SK-N-SH (cell line): ENCODE data around the gene SELENOI. TPM values are rescaled to one million over a fixed set of nuclear protein-coding genes. Genes with fewer than 3 reads are reported as not detected.

Experiments used
- CTCF ChIA-PET: fragments of 300-600, 350-600 bp; formaldehyde crosslinking; extraction: SDS; loops from one replicate; lab custom pipeline; 2021; lab: Yijun Ruan, JAX
- POLR2A ChIA-PET: fragments of 350-600 bp; sonication (Branson Sonifier 250); formaldehyde crosslinking; extraction: SDS; loops from one replicate; lab custom pipeline; 2020; ENCODE audit warnings: antibody characterized with exemption, inconsistent platforms; lab: Yijun Ruan, JAX
- DNase-seq: peaks from one replicate; pipeline ENCODE4 v3.0.0; 2012
- H2AFZ ChIP-seq: fragments of 200-600 bp; sonication (generic); 2 replicates; pipeline ENCODE4 v1.8.1; 2016; ENCODE audit warnings: antibody characterized with exemption, mild to moderate bottlenecking, low read depth
- H3F3A ChIP-seq: fragments of 200-600 bp; sonication (generic); replicated peaks from 2 replicates; pipeline ENCODE3; 2016; ENCODE audit warnings: antibody characterized with exemption, mild to moderate bottlenecking; ENCODE audit not compliant: insufficient read depth
- H3K27ac ChIP-seq, 2 experiments: fragments of 200-500 bp in 1 of 2; fragments of 200-600 bp in 1 of 2; sonication (Bioruptor generic) in 1 of 2; sonication (generic), shearing (Covaris generic) in 1 of 2; 2 replicates each; pipeline versions ENCODE4 v1.5.1 to v1.6.1; 2014 to 2016; ENCODE audit warnings: low read depth in 2 of 2, inconsistent platforms in 1 of 2, low read length in 1 of 2, mild to moderate bottlenecking in 1 of 2, mixed read lengths in 1 of 2
- H3K27me3 ChIP-seq: fragments of 200-600 bp; sonication (generic), shearing (Covaris generic); 2 replicates; pipeline ENCODE4 v1.6.1; 2016; ENCODE audit warnings: mixed run types; ENCODE audit not compliant: insufficient read depth
- H3K36me3 ChIP-seq, 2 experiments: fragments of 200-500 bp in 1 of 2; fragments of 200-600 bp in 1 of 2; sonication (Bioruptor generic) in 1 of 2; sonication (generic) in 1 of 2; replicated peaks in 1 of 2; 2 replicates each; pipeline versions ENCODE3 to v1.5.1; 2014 to 2016; ENCODE audit warnings: low read length in 1 of 2, mild to moderate bottlenecking in 1 of 2; ENCODE audit not compliant: insufficient read depth in 2 of 2, control insufficient read depth in 1 of 2
- H3K4me1 ChIP-seq, 2 experiments: fragments of 200-500 bp in 1 of 2; fragments of 200-600 bp in 1 of 2; sonication (Bioruptor generic) in 1 of 2; sonication (generic), shearing (Covaris generic) in 1 of 2; 2 replicates each; pipeline versions ENCODE4 v1.5.1 to v1.6.1; 2014 to 2016; ENCODE audit warnings: low read depth in 1 of 2, low read length in 1 of 2, mixed run types in 1 of 2; ENCODE audit not compliant: insufficient read depth in 2 of 2, control insufficient read depth in 1 of 2
- H3K4me2 ChIP-seq: fragments of 200-600 bp; sonication (generic), shearing (Covaris generic); 2 replicates; pipeline ENCODE4 v1.6.1; 2017; ENCODE audit warnings: mixed run types
- H3K4me3 ChIP-seq, 2 experiments: fragments of 200-500 bp in 1 of 2; fragments of 200-600 bp in 1 of 2; sonication (Bioruptor generic) in 1 of 2; sonication (generic), shearing (Covaris generic) in 1 of 2; 2 replicates each; pipeline versions ENCODE4 v1.5.1 to v1.8.1; 2014 to 2016; ENCODE audit warnings: low read depth in 2 of 2, inconsistent platforms in 1 of 2, low read length in 1 of 2, mild to moderate bottlenecking in 1 of 2, mixed read lengths in 1 of 2, moderate library complexity in 1 of 2
- H3K79me2 ChIP-seq: fragments of 200-600 bp; sonication (generic); 2 replicates; pipeline ENCODE4 v1.8.1; 2017; ENCODE audit warnings: mild to moderate bottlenecking; ENCODE audit not compliant: insufficient read depth
- H3K9ac ChIP-seq: fragments of 200-600 bp; sonication (generic); 2 replicates; pipeline ENCODE4 v1.6.1; 2017; ENCODE audit warnings: mixed run types
- H3K9me2 ChIP-seq: fragments of 200-600 bp; sonication (generic); 2 replicates; pipeline ENCODE4 v1.6.1; 2017; ENCODE audit warnings: mixed run types
- H3K9me3 ChIP-seq: fragments of 200-600 bp; sonication (generic); 2 replicates; pipeline ENCODE4 v1.6.1; 2017; ENCODE audit warnings: mixed run types, mild to moderate bottlenecking, moderate library complexity
- H4K20me1 ChIP-seq: fragments of 200-600 bp; sonication (generic); 2 replicates; pipeline ENCODE4 v1.6.1; 2017; ENCODE audit warnings: mild to moderate bottlenecking, mixed run types; ENCODE audit not compliant: insufficient read depth
- FOXM1 ChIP-seq: IDR thresholded peaks from 2 replicates; pipeline ENCODE4 v1.4.0; 2012; ENCODE audit warnings: low read depth, mild to moderate bottlenecking
- GABPA ChIP-seq: IDR thresholded peaks from 2 replicates; pipeline ENCODE4 v1.4.0; 2012; ENCODE audit warnings: low read depth, mild to moderate bottlenecking
- GATA2 ChIP-seq: sonication (generic); formaldehyde crosslinking; IDR thresholded peaks from 2 replicates; pipeline ENCODE4 v1.5.0; 2020; ENCODE audit warnings: mild to moderate bottlenecking, missing genetic modification reagents
- MEF2A ChIP-seq: IDR thresholded peaks from 2 replicates; pipeline ENCODE4 v1.4.0; 2012; ENCODE audit warnings: low read depth, borderline replicate concordance
- MXI1 ChIP-seq: IDR thresholded peaks from 2 replicates; pipeline ENCODE4 v1.6.1; 2012; ENCODE audit warnings: mild to moderate bottlenecking, low read depth, low read length, improper control_type of control experiment
- NFIC ChIP-seq: IDR thresholded peaks from 2 replicates; pipeline ENCODE4 v1.4.0; 2012; ENCODE audit warnings: borderline replicate concordance
- NRF1 ChIP-seq: IDR thresholded peaks from 2 replicates; pipeline ENCODE4 v1.6.1; 2012; ENCODE audit warnings: low read depth, mild to moderate bottlenecking, low read length
- RAD21 ChIP-seq: IDR thresholded peaks from 2 replicates; pipeline ENCODE4 v1.6.1; 2012; ENCODE audit warnings: mild to moderate bottlenecking, low read length
- RCOR1 ChIP-seq: fragments of 150-350 bp; IDR thresholded peaks from 2 replicates; pipeline ENCODE4 v1.6.1; 2017; ENCODE audit warnings: antibody characterized with exemption, low read length
- REST ChIP-seq: IDR thresholded peaks from 2 replicates; pipeline ENCODE4 v1.6.1; 2012; ENCODE audit warnings: mild to moderate bottlenecking, low read depth, low read length, moderate library complexity
- RXRA ChIP-seq: IDR thresholded peaks from 2 replicates; pipeline ENCODE4 v1.4.0; 2012; ENCODE audit warnings: low read depth, mild to moderate bottlenecking, borderline replicate concordance
- SIN3A ChIP-seq: IDR thresholded peaks from 2 replicates; pipeline ENCODE4 v1.6.1; 2012; ENCODE audit warnings: low read depth, mild to moderate bottlenecking, low read length, moderate library complexity, borderline replicate concordance
- SMC3 ChIP-seq: IDR thresholded peaks from 2 replicates; pipeline ENCODE4 v1.6.1; 2012; ENCODE audit warnings: low read depth, low read length, improper control_type of control experiment
- TAF1 ChIP-seq: IDR thresholded peaks from 2 replicates; pipeline ENCODE4 v1.6.1; 2012; ENCODE audit warnings: low read depth, mild to moderate bottlenecking, low read length, moderate library complexity, borderline replicate concordance
- TCF12 ChIP-seq: IDR thresholded peaks from 2 replicates; pipeline ENCODE4 v1.4.0; 2012
- TEAD4 ChIP-seq: IDR thresholded peaks from 2 replicates; pipeline ENCODE4 v1.4.0; 2012; ENCODE audit warnings: mild to moderate bottlenecking, borderline replicate concordance; ENCODE audit not compliant: insufficient read depth
- USF1 ChIP-seq: IDR thresholded peaks from 2 replicates; pipeline ENCODE4 v1.4.0; 2012; ENCODE audit warnings: low read depth, borderline replicate concordance
- YY1 ChIP-seq: IDR thresholded peaks from 2 replicates; pipeline ENCODE4 v1.4.0; 2012; ENCODE audit warnings: low read depth, mild to moderate bottlenecking
- ZBTB33 ChIP-seq: IDR thresholded peaks from 2 replicates; pipeline ENCODE4 v1.4.0; 2012; ENCODE audit warnings: low read depth, borderline replicate concordance
- WGBS: methylation state at CpG from one replicate; pipeline ENCODE4 v1.1.6; 2017; ENCODE audit warnings: low lambda C conversion rate; 5-methylcytosine and 5-hydroxymethylcytosine counted together
- polyA plus RNA-seq, 3 experiments: library from polyadenylated mRNA; depleted of rRNA; stranded (reverse); fragments of >200 nt; gene quantifications; 2 replicates each; pipeline ENCODE4 v1.2.3, GENCODE V29; 2012
- TF ChIP-seq, protein P1 (sequence below): IDR thresholded peaks from 2 replicates; pipeline ENCODE4 v1.4.0; 2012; ENCODE audit warnings: low read depth

The SELENOI gene
- polyA plus RNA-seq, 1 of the 3 experiments (the other 2 are of a cell fraction), result 4.4 TPM

GRCh38 chr2:26409785-26410184 is 63.8 kb downstream of the SELENOI start:
- H4K20me1 ChIP-seq, result no peaks in the 10 kb centered on the region
- no peaks in the 10 kb centered on the region for H3K79me2 ChIP-seq
- no peak for DNase-seq
- H3F3A ChIP-seq, result no peaks in the 10 kb centered on the region
- WGBS, result 23% methylated on average over 1 of the region's 1 CpG
- POLR2A ChIA-PET, result no interaction called here
- H3K27me3 ChIP-seq, result no peaks in the 10 kb centered on the region
- H3K36me3 ChIP-seq, result no peaks in the 10 kb centered on the region
- no peak overlapping the region for H2AFZ ChIP-seq
- H3K4me3 ChIP-seq, result no peak overlapping the region
- H3K9ac ChIP-seq, result no peak overlapping the region
- TF ChIP-seq MXI1 (no peak), SMC3 (no peak), NRF1 (no peak), GATA2 (CRISPR knock-in tag) (no peak), TAF1 (no peak), YY1 (no peak), RXRA (no peak), MEF2A (no peak), USF1 (no peak), RAD21 (no peak), NFIC (no peak), GABPA (no peak), FOXM1 (no peak), ZBTB33 (no peak)
- TF ChIP-seq, protein P1, sequence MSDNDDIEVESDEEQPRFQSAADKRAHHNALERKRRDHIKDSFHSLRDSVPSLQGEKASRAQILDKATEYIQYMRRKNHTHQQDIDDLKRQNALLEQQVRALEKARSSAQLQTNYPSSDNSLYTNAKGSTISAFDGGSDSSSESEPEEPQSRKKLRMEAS, result no peak
- TF ChIP-seq, all 33 proteins: peak for 0
- Histone ChIP-seq H3K9me2 (no peaks in the 10 kb centered on the region), H3K27ac (no peak overlapping the region), H3K4me1 (peaks cover 0 to 2% of the 10 kb centered on the region in 2 experiments; a peak in 1 of 4 replicates), H3K4me2 (no peak overlapping the region), H3K9me3 (no peaks in the 10 kb centered on the region)
- CTCF ChIA-PET, result interaction anchor here (0.6 to 1.4 kb wide), 3 partner anchors 12 to 79 kb away, joined by 3 to 4 read pairs (median 3); no protein-coding TSS in a partner anchor

DNA sequence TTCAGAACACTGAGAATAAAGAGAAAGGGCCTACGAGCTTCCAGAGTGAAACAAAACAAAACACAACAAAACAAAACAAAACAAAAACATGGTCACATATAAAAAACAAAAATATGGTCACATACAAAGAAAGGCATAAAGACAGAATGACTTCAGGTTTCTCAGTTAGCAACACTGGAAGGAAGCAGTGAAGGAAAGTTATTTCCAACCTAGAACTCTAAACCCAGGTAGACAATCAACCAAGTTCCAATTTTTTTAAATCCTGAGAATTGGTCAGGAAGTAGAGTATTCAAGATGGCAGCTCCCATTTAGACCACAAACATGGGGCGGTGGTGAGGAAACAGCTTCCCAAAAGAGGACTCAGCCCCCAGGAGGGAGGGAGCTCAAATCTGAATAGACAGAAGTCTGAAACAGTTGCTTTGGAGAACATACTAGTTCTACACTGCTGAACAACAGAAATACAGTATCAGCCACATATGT is 64.9 kb downstream of the SELENOI start:
- Histone ChIP-seq H3K27me3 (no peaks in the 10 kb centered on the region), H3K9me2 (no peaks in the 10 kb centered on the region), H3K36me3 (no peaks in the 10 kb centered on the region), H3K4me3 (no peak overlapping the region), H4K20me1 (no peaks in the 10 kb centered on the region), H3K4me2 (no peak overlapping the region), H3K4me1 (peaks cover 0 to 2% of the 10 kb centered on the region in 2 experiments; a peak in 1 of 4 replicates), H3K9ac (no peak overlapping the region), H2AFZ (no peak overlapping the region), H3K9me3 (no peaks in the 10 kb centered on the region), H3K27ac (no peak overlapping the region), H3F3A (no peaks in the 10 kb centered on the region), H3K79me2 (no peaks in the 10 kb centered on the region)
- ChIA-PET CTCF (interaction anchor here (1.4 kb wide), 1 partner anchor 57 kb away, joined by 4 read pairs; no protein-coding TSS in a partner anchor), POLR2A (no interaction called here)
- WGBS, result 74% methylated on average over 2 of the region's 2 CpGs
- DNase-seq, result no peak
- TF ChIP-seq MEF2A (no peak), YY1 (no peak), TCF12 (no peak), REST (no peak), RCOR1 (no peak), TAF1 (no peak), TEAD4 (no peak), ZBTB33 (no peak), SIN3A (no peak)
